GM19240 (cell line): ENCODE measurements around the gene TAF11L5.
"Not testable (repeated sequence)": the region's sequence is repeated elsewhere in the genome, so short reads cannot be mapped to it uniquely, and the experiment has no call there.

Experiments used
- DNase-seq: peaks from one replicate; pipeline ENCODE4 v3.0.0; 2011; ENCODE audit warnings: low spot score; ENCODE audit not compliant: insufficient read length

Gene TAF11L5

DNA sequence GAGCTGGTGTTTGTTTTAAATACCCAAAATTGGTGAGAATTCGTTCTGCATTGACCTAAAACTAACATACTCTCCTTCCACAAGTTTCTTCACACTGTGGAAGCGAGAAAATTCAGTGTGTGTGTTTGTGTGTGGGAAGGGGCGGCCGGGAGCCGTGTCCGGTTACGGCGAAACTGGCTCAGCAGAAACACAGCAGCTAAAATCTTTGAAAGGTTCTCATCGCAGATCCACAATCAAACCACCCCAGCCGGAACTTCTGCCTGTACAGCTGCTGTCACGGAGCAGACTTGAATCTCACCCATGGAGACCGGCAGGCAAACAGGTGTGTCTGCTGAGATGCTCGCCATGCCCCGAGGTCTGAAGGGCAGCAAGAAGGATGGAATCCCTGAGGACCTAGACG lies at the start of gene TAF11L5:
TAF11L5 (plus strand) TSS at position 301 of the 400 bp plus-strand sequence.
- not testable (repeated sequence) for DNase-seq

DNA sequence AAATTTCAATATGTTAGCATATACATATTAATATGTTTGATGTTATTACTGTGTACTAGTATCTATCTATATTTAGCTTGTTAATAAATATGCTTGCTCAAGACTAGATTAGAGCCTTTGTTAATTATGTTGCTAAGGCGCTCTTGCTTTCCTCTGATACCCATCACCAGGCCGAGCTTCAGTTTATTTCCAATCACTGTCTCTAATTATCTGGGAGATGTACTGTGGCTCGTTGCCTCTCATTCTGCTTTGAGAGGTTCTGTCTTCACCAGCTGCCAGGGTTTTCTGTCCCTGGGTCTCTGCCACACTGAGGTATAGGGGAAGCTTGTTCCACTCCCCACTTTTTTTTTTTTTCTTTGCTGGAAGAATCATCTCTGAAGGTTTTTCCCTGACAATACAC lies 48.0 kb upstream of the TAF11L5 start:
- no peak for DNase-seq

DNA sequence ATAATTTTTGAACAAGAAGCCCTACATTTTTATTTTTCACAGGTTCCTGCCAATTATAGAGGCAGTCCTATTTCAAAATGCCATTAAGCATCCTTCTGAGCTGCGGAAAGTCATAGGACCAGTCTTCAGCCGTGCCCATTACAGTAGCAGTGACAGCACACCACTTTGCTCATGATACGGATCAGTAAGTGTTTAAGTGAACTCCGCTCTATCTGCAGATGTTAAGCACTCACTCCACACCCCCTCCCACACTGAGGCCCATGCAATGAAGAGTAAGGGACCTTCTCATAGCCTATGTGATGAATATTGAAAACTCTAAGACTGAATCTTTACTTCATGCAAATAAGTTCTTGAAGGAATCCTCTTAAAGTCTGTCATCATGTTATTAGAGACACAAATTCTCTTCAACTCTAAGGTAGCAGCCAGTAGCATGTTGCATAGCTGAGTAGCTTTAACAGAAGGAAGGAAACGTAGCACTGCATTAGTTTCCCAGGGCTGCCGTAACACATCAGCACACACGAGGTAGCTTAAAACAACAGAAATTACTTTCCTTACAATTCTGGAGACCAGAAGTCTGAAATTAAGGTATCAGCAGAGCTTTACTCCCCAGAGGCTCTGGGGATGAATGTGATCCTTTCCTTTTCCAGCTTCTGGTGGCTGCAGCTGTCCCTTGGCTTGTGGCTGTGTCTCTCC lies 47.3 kb upstream of the TAF11L5 start:
- no peak for DNase-seq

DNA sequence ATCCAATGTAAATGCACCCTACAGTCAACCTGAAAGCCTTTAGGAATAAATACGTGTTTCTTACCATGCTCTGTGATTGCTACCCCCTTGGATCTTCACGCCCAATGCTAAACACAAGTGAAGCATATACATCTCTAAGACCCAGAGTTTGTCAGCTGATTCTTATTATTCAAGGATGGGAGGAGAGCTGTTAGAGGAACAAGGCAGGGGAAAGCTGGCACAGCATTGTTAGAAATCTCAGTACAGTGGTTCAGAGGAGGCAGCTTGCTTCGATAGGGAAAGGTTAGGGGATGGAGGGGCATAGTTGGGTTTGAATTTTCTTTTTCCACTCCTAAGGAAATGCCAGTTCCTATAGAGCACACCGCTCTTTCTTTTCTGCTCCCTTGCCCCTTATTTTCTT lies 43.7 kb upstream of the TAF11L5 start:
- no peak for DNase-seq

DNA sequence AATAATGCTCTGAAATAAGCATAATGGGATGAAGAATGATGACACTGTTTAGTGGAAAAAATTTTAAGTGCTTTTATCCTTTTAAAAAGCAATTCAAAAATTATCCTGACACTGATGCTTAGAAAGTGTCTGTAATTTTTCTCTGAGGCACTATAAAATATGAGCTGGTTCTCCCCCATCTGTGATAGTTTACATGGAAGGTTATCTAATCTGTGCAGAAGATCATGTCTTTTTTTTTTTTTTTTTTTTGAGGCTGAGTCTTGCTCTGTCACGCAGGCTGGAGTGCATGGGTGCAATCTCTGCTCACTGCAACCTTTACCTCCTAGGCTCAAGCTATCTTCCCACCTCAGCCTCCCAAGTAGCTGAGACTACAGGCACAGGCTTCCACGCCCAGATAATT lies 42.2 kb upstream of the TAF11L5 start:
- no peak for DNase-seq

DNA sequence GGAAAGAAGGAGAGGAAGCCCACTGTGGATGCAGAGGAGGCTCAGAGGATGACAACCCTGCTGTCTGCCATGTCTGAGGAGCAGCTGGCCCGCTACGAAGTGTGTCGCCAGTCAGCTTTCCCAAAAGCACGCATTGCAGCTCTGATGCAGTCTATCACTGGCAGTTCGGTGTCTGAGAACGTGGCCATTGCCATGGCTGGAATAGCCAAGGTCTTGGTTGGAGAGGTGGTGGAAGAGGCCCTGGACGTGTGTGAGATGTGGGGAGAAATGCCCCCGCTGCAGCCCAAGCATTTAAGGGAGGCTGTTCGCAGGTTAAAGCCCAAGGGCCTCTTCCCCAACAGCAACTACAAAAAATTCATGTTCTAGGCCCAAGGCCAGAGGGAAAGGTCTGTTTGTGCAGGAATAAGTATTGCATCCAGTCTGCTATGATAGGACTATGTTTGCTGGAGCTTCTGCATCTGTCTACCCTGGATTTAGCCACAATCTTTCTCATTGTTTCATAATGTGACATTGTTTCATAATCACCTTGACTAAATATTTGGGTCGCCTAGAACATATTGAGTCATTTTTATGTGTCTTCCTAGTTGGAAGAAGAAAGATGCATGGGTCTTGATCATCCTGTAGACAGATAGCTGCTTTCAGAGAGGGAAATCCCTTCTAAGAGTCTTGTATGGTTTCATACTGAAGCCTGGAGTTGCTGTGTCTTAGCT lies 38.4 kb upstream of the TAF11L5 start:
- DNase-seq = not testable (repeated sequence)

DNA sequence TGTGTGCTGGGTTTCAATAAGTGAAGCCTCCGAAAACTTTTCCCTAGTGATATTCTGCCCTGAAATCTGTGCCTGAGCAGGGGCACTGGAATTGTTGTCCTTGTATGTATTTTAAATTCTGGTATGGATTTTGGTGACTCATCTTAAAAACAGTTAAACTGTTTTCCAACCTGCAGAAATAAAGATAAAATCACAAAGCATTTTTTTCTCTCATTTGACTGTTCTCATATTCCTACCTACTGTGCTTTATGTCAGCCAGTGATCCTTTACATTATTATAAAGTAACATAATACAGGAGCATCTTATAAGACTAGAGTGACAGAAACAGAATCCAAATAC lies 37.9 kb upstream of the TAF11L5 start:
- no peak for DNase-seq

DNA sequence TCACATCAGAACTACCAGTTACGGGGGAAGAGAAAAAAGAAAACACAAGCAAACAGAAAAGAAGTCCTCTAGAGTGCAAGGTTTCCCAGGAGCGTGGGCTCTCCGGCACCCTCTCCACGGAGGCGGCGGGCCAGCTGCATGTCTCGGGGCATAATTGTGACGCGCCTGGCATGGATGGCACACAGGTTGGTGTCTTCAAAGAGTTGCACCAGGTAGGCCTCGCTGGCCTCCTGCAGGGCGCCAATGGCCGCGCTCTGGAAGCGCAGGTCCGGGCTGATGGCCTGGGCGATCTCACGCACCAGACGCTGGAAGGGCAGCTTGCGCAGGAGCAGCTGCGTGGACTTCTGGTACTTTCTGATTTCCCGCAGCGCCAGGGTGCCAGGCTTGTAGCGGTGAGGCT lies 33.8 kb upstream of the TAF11L5 start:
- DNase-seq = not testable (repeated sequence)

DNA sequence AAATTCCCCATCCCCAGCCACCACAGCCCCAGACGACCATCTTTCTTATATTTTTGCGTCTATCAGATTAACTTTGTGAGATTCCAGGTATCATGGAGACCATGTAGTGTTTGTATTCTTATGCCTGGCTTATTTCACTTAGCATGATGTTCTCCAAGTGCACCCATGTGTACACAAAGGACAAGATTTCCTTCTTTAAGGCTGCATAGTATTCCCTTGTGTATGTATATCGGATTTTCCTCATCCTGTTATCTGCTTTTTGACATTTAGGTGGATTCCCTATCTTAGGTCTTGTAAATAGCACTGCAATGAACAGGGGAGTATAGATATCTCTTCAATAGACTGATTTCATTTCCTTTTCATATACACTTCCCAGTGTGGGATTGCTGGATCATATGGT lies 32.3 kb upstream of the TAF11L5 start:
- DNase-seq = no peak

DNA sequence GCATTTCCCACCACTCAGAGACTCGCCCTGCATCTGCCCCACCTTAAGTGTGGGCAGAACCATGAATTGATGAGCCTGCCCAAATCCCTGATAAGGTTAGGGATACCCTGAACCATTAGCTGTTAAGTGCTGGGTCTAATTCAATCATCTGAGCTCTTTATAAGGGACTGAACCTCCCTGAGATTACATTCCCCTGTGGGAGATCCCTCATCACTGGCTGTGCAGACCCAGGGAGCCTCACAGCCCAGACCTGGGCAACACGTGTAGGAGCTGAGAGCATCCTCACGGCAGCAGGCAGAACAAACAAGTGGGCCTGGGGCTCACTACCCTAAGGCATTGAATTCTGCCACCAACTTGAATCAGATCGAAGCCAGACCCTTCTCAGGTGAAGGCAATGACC lies 27.6 kb upstream of the TAF11L5 start:
- no peak for DNase-seq

DNA sequence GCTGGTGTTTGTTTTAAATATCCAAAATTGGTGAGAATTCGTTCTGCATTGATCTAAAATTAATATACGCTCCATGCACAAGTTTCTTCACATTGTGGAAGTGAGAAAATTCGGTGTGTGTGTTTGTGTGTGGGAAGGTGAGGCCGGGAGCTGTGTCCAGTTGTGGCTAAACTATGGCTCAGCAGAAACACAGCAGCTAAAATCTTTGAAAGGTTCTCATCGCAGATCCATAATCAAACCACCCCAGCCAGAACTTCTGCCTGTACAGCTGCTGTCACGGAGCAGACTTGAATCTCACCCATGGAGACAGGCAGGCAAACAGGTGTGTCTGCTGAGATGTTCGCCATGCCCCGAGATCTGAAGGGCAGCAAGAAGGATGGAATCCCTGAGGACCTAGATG lies 27.1 kb upstream of the TAF11L5 start, which contains the start of gene TAF11L2:
TAF11L2 (plus strand) TSS at position 301 of the 400 bp plus-strand sequence.
- DNase-seq = not testable (repeated sequence)

DNA sequence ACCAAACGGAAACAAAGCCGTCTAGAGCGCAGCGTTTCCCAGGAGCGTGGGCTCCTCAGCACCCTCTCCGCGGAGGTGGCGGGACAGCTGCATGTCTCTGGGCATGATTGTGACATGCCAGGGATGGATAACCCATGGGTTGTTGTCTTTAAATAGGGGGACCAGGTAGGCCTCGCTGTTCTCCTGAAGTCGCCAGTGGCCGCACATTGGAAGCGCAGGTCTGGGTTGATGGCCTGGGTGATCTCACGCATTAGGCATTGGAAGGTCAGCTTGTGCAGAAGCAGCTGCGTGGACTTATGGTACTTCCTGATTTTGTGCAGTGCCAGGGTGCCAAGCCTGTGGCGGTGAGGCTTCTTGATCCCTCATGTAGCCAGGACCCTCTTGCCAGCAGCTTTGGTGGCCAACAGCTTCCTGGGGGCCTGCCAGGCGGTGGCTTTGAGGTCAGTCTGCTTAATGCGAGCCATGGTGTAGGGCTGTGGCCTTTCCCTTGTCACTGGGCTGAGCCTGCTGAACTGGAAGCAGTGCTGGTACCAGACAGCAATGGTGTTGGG lies 13.2 kb upstream of the TAF11L5 start:
- DNase-seq = no peak

DNA sequence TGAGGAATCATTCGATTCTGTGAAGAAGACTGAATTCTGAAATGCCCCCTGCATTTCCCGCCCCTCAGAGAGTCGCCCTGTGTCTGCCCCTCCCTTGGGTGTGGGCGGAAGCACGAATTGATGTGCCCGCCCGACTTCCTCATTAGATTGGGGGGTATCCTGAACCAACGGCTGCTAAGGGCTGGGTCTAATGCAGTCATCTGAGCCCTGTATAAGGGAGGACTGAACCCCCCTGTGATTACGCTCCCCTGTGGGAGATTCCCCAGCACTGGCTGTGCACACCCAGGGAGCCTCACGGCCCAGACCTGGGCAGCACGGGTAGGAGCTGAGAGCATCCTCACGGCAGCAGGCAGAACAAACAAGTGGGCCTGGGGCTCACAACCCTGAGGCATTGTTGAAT lies 7.5 kb upstream of the TAF11L5 start:
- DNase-seq = not testable (repeated sequence)

DNA sequence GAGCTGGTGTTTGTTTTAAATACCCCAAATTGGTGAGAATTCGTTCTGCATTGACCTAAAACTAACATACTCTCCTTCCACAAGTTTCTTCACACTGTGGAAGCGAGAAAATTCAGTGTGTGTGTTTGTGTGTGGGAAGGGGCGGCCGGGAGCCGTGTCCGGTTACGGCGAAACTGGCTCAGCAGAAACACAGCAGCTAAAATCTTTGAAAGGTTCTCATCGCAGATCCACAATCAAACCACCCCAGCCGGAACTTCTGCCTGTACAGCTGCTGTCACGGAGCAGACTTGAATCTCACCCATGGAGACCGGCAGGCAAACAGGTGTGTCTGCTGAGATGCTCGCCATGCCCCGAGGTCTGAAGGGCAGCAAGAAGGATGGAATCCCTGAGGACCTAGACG lies 7.0 kb upstream of the TAF11L5 start, which contains the start of gene TAF11L3:
TAF11L3 (plus strand) TSS at position 301 of the 400 bp plus-strand sequence.
- DNase-seq = not testable (repeated sequence)

DNA sequence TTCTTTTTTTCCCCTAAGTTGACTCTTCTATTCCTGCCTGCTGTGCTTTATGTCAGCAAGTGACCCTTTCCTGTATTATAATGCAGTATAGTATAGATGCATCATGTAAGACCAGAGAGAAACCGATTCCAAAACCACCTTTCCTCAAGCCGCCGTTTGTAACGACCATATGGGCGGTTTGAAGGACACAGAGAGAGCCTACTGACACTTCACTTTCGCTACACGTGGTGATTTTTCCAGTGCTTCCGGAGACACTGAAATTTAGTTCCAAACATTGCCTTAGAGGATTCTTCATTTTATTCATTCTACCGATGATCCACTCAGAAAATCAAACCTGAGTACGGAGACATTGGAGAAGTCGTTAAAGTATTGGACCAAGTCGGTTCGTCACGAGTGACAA lies 5.5 kb upstream of the TAF11L5 start:
- not testable (repeated sequence) for DNase-seq

DNA sequence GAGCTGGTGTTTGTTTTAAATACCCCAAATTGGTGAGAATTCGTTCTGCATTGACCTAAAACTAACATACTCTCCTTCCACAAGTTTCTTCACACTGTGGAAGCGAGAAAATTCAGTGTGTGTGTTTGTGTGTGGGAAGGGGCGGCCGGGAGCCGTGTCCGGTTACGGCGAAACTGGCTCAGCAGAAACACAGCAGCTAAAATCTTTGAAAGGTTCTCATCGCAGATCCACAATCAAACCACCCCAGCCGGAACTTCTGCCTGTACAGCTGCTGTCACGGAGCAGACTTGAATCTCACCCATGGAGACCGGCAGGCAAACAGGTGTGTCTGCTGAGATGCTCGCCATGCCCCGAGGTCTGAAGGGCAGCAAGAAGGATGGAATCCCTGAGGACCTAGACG lies 3.5 kb upstream of the TAF11L5 start, which contains the start of gene TAF11L4:
TAF11L4 (plus strand) TSS at position 301 of the 400 bp plus-strand sequence.
- not testable (repeated sequence) for DNase-seq

DNA sequence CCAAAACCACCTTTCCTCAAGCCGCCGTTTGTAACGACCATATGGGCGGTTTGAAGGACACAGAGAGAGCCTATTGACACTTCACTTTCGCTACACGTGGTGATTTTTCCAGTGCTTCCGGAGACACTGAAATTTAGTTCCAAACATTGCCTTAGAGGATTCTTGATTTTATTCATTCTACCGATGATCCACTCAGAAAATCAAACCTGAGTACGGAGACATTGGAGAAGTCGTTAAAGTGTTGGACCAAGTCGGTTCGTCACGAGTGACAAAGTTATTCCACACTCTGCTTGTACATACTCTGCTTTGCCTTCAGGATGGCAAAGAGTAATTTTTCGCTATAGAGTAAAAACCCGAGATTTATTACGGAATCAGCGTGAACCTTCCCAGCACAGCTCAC lies 1.5 kb downstream of the TAF11L5 start:
- DNase-seq = not testable (repeated sequence)

DNA sequence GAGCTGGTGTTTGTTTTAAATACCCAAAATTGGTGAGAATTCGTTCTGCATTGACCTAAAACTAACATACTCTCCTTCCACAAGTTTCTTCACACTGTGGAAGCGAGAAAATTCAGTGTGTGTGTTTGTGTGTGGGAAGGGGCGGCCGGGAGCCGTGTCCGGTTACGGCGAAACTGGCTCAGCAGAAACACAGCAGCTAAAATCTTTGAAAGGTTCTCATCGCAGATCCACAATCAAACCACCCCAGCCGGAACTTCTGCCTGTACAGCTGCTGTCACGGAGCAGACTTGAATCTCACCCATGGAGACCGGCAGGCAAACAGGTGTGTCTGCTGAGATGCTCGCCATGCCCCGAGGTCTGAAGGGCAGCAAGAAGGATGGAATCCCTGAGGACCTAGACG lies 3.3 kb downstream of the TAF11L5 start, which contains the start of gene TAF11L6:
TAF11L6 (plus strand) TSS at position 301 of the 400 bp plus-strand sequence.
- not testable (repeated sequence) for DNase-seq
